Left lung (tissue), 10 donors: ENCODE results near the gene TRAPPC6A. TPM values are rescaled to one million over a fixed set of nuclear protein-coding genes. Genes with fewer than 3 reads are reported as not detected.
A peak's percentile ranks its signal among the peaks of the same experiment; 100 is the strongest.

Source experiments
- ATAC-seq: fragments of 200-7000 bp; cut with Tn5 transposase; one replicate; pipeline ENCODE4 v1.9.1; 2020; ENCODE audit warnings: moderate library complexity
- DNase-seq, 4 donors: peaks; one replicate each; pipeline ENCODE4 v3.0.0-alpha.2; 2013 to 2020
- H3K27ac ChIP-seq, 2 donors: fragments of 200-600 bp; sonication (generic) in 1 of 2; one replicate each; pipeline versions ENCODE4 v1.5.0 to v1.8.0; 2020 to 2021
- H3K27me3 ChIP-seq, 2 donors: fragments of 200-600 bp; sonication (generic) in 1 of 2; one replicate each; pipeline versions ENCODE4 v1.5.0 to v1.8.0; 2020 to 2021
- H3K36me3 ChIP-seq, 2 donors: fragments of 200-600 bp; sonication (generic) in 1 of 2; one replicate each; pipeline versions ENCODE4 v1.5.0 to v1.8.0; 2020 to 2021
- H3K4me1 ChIP-seq, 2 donors: fragments of 200-600 bp; one replicate each; pipeline ENCODE4 v1.8.0; 2021
- H3K4me3 ChIP-seq, 2 donors: fragments of 200-600 bp; sonication (generic) in 1 of 2; one replicate each; pipeline versions ENCODE4 v1.5.0 to v1.8.0; 2020 to 2021; ENCODE audit warnings: mild to moderate bottlenecking in 1 of 2
- H3K9me3 ChIP-seq, 2 donors: fragments of 200-600 bp; sonication (generic) in 1 of 2; one replicate each; pipeline versions ENCODE4 v1.5.0 to v1.8.0; 2020 to 2021
- CTCF ChIP-seq, 2 donors: fragments of 200-600 bp; sonication (generic) in 1 of 2; IDR thresholded peaks; one replicate each; pipeline versions ENCODE4 v1.5.0 to v1.8.0; 2021; ENCODE audit warnings: antibody characterized with exemption in 2 of 2
- intact Hi-C, 2 donors: fragments of 100-400 bp; cut with DNase I; formaldehyde crosslinking; loops; one replicate each; pipeline versions ENCODE4 v1.11.2 to v1.14.2; 2022
- polyA plus RNA-seq, 6 donors: library from polyadenylated mRNA; unstranded; fragments of 120-200 nt; gene quantifications; one replicate each; pipeline ENCODE4 v1.2.1, GENCODE V29; 2013; ENCODE audit not compliant: insufficient read length in 6 of 6
- total RNA-seq, 2 donors: library from RNA; stranded (reverse); fragmentation: NEBNext Ultra II Directional; extraction: Animal tissue kit (Norgen Biotek cat#: 25700); gene quantifications; one replicate each; pipeline ENCODE4 v1.2.1, GENCODE V29; 2021
- donor health status: DM: no; HTN: yes; CAD: no.
- donor health status: DM: no; HTN: no; CAD: no.

TRAPPC6A gene
- total and polyA plus RNA-seq, 8 donors = 13.0 to 28.9 (median 23.2) TPM

GRCh38 chr19:45187421-45188100 is 9.5 kb upstream of the TRAPPC6A start:
- intact Hi-C loops = no loop called here
- no peak overlapping the region for H3K27ac ChIP-seq
- DNase-seq = peak in 1 of 4 donors; percentile 25
- H3K9me3 ChIP-seq = no peaks in the 10 kb centered on the region
- no peaks in the 10 kb centered on the region for H3K27me3 ChIP-seq
- peak; percentile 39 to 41 for TF ChIP-seq CTCF (IDR thresholded peaks at IDR 0.05)
- no peaks in the 10 kb centered on the region for H3K36me3 ChIP-seq
- H3K4me1 ChIP-seq = peaks cover 0 to 23% of the 10 kb centered on the region in 2 donors
- H3K4me3 ChIP-seq = no peak overlapping the region
- ATAC-seq = peak; percentile 74

DNA sequence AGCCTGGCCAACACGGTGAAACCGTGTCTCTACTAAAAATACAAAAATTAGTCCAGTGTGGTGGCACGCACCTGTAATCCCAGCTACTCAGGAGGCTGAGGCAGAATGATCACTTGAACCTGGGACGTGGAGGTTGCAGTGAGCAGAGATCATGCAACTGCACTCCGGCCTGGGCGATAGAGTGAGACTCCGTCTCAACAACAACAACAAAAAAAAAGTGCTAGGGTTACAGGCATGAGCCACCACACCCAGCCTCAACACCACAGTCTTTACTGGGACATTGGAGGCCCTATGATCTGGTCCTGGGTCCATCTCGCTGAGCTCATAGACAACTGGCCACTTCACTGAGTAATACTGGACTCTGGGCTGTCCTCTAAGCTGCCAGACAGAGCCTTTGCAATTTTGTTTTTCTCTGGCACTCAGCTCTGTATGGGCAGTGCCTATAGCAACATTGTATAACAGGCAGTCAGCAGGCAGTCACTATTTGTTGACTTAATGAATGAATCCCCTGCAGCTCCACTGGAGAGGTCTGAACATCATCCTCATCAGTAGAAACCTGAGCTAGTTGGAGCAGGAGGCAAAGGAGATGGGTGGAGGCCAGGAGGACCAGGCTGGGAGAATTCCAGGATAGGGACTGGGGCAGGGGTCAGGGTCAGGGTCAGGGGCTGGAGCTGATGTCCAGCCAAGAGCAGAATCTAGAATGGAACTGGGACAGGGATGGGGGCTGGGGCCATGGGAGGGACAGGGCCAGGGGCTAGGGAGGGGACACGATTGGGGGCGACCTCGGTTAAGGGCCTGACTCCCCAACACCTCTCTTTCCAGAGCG is 8.7 kb upstream of the TRAPPC6A start:
- H3K4me1 ChIP-seq = peaks cover 0 to 31% of the 10 kb centered on the region in 2 donors
- H3K36me3 ChIP-seq = no peaks in the 10 kb centered on the region
- intact Hi-C loops = no loop called here
- no peak overlapping the region for H3K4me3 ChIP-seq
- H3K27ac ChIP-seq = no peak overlapping the region
- no peak for DNase-seq
- no peak for TF ChIP-seq CTCF (IDR thresholded peaks at IDR 0.05)
- ATAC-seq = no peak
- H3K27me3 ChIP-seq = no peaks in the 10 kb centered on the region
- H3K9me3 ChIP-seq = no peaks in the 10 kb centered on the region

- Histone ChIP-seq H3K4me1 (peaks cover 10 to 55% of the 10 kb centered on the region in 2 donors), H3K4me3 (no peak overlapping the region), H3K27ac (no peak overlapping the region), H3K27me3 (no peaks in the 10 kb centered on the region), H3K36me3 (peaks cover 0 to 6% of the 10 kb centered on the region in 2 donors), H3K9me3 (no peaks in the 10 kb centered on the region)
- intact Hi-C loops = no loop called here
- ATAC-seq = no peak
- DNase-seq = no peak
- no peak for TF ChIP-seq CTCF (IDR thresholded peaks at IDR 0.05)
These were observed 6.1 kb upstream of the TRAPPC6A start for GRCh38 chr19:45184115-45184514.

- no peaks in the 10 kb centered on the region for H3K9me3 ChIP-seq
- TF ChIP-seq CTCF (IDR thresholded peaks at IDR 0.05) = no peak
- H3K36me3 ChIP-seq = peaks cover 0 to 6% of the 10 kb centered on the region in 2 donors
- no peaks in the 10 kb centered on the region for H3K27me3 ChIP-seq
- ATAC-seq = no peak
- no peak overlapping the region for H3K27ac ChIP-seq
- DNase-seq = no peak
- peaks cover 10 to 55% of the 10 kb centered on the region in 2 donors for H3K4me1 ChIP-seq
- H3K4me3 ChIP-seq = no peak overlapping the region
- intact Hi-C loops = no loop called here
These were observed 4.7 kb upstream of the TRAPPC6A start for GRCh38 chr19:45182758-45183157.

- intact Hi-C loops = no loop called here
These were observed 2.9 kb upstream of the TRAPPC6A start for GRCh38 chr19:45180936-45181335.

More at GRCh38 chr19:45180936-45181335, 2.9 kb upstream of the TRAPPC6A start:
- Histone ChIP-seq H3K27me3 (no peaks in the 10 kb centered on the region), H3K27ac (no peak overlapping the region), H3K4me3 (no peak overlapping the region), H3K4me1 (peaks cover 13 to 72% of the 10 kb centered on the region in 2 donors), H3K36me3 (peaks cover 0 to 6% of the 10 kb centered on the region in 2 donors), H3K9me3 (no peaks in the 10 kb centered on the region)
- no peak for TF ChIP-seq CTCF (IDR thresholded peaks at IDR 0.05)
- ATAC-seq (no peak), DNase-seq (no peak)
